Mammary epithelial cell (primary cell): ENCODE measurements around the gene APMAP.

ENCODE experiments used
- EZH2 ChIP-seq: IDR thresholded peaks from 2 replicates; pipeline ENCODE4 v1.6.1; 2012; ENCODE audit warnings: low read length, inconsistent platforms, borderline replicate concordance
- TF ChIP-seq, protein P1 (sequence below), 2 donors: IDR thresholded peaks in 1 of 2; conservative IDR thresholded peaks in 1 of 2; 2 replicates each; pipeline ENCODE4 v1.5.1; 2011 to 2012; ENCODE audit warnings: inconsistent platforms in 2 of 2, low read length in 2 of 2, mild to moderate bottlenecking in 2 of 2, control low read depth in 1 of 2, low read depth in 1 of 2; ENCODE audit not compliant: insufficient read depth in 1 of 2; ENCODE audit errors: extremely low read depth in 1 of 2

DNA sequence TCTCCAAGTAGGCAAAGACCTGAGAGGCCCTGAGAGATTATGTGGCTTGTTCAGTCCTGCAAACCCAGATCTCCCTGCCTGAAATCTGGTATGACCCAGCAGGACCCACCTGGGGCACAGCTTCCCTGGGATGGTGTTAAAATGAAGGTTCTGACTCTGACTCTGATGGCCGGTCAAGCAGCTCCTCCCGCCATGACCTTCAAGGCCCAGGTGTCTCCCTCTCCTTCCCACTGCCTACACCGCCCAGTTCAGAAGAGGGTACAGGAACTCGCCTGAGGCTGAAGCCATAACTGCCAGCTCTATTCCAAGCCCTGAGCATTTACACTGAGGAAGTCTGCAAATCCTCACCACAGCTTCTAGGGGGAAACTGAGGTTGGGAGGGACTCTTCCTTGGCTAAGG, 49.4 kb downstream of the APMAP start:
- TF ChIP-seq, protein P1, sequence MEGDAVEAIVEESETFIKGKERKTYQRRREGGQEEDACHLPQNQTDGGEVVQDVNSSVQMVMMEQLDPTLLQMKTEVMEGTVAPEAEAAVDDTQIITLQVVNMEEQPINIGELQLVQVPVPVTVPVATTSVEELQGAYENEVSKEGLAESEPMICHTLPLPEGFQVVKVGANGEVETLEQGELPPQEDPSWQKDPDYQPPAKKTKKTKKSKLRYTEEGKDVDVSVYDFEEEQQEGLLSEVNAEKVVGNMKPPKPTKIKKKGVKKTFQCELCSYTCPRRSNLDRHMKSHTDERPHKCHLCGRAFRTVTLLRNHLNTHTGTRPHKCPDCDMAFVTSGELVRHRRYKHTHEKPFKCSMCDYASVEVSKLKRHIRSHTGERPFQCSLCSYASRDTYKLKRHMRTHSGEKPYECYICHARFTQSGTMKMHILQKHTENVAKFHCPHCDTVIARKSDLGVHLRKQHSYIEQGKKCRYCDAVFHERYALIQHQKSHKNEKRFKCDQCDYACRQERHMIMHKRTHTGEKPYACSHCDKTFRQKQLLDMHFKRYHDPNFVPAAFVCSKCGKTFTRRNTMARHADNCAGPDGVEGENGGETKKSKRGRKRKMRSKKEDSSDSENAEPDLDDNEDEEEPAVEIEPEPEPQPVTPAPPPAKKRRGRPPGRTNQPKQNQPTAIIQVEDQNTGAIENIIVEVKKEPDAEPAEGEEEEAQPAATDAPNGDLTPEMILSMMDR (conservative IDR thresholded peaks at IDR 0.05 in 1 of 2, IDR thresholded peaks at IDR 0.05 in 1 of 2; ENCODE audit: extremely low read depth in 1 of 2, insufficient read depth in 1 of 2, low read depth in 1 of 2, low read length in 2 of 2) = no peak
- TF ChIP-seq EZH2 = no peak
